ENCODE measurements around the gene ITGBL1.

- TF ChIP-seq CTCF (IDR thresholded peaks at IDR 0.05) (no peak), POLR2A (IDR thresholded peaks at IDR 0.05) (no peak)
Measured at GRCh38 chr13:101712026-101712348, 259.5 kb downstream of the ITGBL1 start.
